ENCODE measurements around the gene SLC29A4.
"Not testable (repeated sequence)": the region's sequence is repeated elsewhere in the genome, so short reads cannot be mapped to it uniquely, and the experiment has no call there.

Gene SLC29A4

GRCh38 chr7:5274441-5274840, 8.3 kb upstream of the SLC29A4 start:
- no peak for DNase-seq (ENCODE audit: low read depth, low spot score)

- DNase-seq (ENCODE audit: low read depth, low spot score) = not testable (repeated sequence)
Measured at GRCh38 chr7:5274985-5275431, 7.7 kb upstream of the SLC29A4 start.

- DNase-seq (ENCODE audit: low read depth, low spot score) = not testable (repeated sequence)
Measured at GRCh38 chr7:5275510-5275909, 7.2 kb upstream of the SLC29A4 start.

- DNase-seq (ENCODE audit: low read depth, low spot score) = not testable (repeated sequence)
Measured at GRCh38 chr7:5276123-5276522, 6.6 kb upstream of the SLC29A4 start.

- DNase-seq (ENCODE audit: low read depth, low spot score) = no peak
Measured at GRCh38 chr7:5276611-5277010, 6.1 kb upstream of the SLC29A4 start.

GRCh38 chr7:5278766-5279165, 4.0 kb upstream of the SLC29A4 start:
- no peak for DNase-seq (ENCODE audit: low read depth, low spot score)

- no peak for DNase-seq (ENCODE audit: low read depth, low spot score)
Measured at GRCh38 chr7:5279734-5280133, 3.0 kb upstream of the SLC29A4 start.

GRCh38 chr7:5281598-5282500, 894 bp upstream of the SLC29A4 start:
- not testable (repeated sequence) for DNase-seq (ENCODE audit: low read depth, low spot score)

- DNase-seq (ENCODE audit: low read depth, low spot score) = no peak
Measured at GRCh38 chr7:5283421-5284303, 919 bp downstream of the SLC29A4 start.

- no peak for DNase-seq (ENCODE audit: low read depth, low spot score)
Measured at GRCh38 chr7:5284304-5285281, 1.9 kb downstream of the SLC29A4 start.

- DNase-seq (ENCODE audit: low read depth, low spot score) = no peak
Measured at GRCh38 chr7:5286933-5287332, 4.2 kb downstream of the SLC29A4 start.

- not testable (repeated sequence) for DNase-seq (ENCODE audit: low read depth, low spot score)
Measured at GRCh38 chr7:5287373-5287772, 4.6 kb downstream of the SLC29A4 start.

GRCh38 chr7:5287802-5288201, 5.1 kb downstream of the SLC29A4 start:
- no peak for DNase-seq (ENCODE audit: low read depth, low spot score)

GRCh38 chr7:5288560-5288959, 5.8 kb downstream of the SLC29A4 start:
- not testable (repeated sequence) for DNase-seq (ENCODE audit: low read depth, low spot score)

GRCh38 chr7:5289355-5289754, 6.6 kb downstream of the SLC29A4 start:
- DNase-seq (ENCODE audit: low read depth, low spot score) = no peak

GRCh38 chr7:5291301-5291700, 8.6 kb downstream of the SLC29A4 start:
- DNase-seq (ENCODE audit: low read depth, low spot score) = no peak

- DNase-seq (ENCODE audit: low read depth, low spot score) = not testable (repeated sequence)
Measured at GRCh38 chr7:5291711-5292335, 9.1 kb downstream of the SLC29A4 start.

- DNase-seq (ENCODE audit: low read depth, low spot score) = no peak
Measured at GRCh38 chr7:5294169-5294987, 11.6 kb downstream of the SLC29A4 start.
